Measurements from ENCODE around the gene DNAH17.

DNA sequence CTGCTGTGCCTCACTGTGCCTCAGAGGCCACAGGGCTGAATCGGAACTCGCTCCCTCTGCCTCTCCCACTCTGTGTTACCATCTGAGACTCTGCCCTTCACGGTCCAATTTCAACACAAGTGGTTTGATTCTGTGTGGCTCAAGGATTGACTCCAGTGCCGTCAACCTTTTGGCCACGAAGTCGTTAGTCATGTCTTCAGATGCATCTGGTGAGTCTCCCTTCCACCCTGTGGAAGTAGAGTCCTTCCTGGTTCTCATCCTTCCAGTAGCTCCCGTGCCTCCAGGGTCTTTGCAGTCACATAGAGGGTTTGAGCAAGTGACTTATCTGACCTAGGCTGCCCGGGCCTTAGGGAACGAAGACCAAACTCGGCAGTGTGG lies 147.6 kb downstream of the DNAH17 start:
- TF ChIP-seq, protein P1, sequence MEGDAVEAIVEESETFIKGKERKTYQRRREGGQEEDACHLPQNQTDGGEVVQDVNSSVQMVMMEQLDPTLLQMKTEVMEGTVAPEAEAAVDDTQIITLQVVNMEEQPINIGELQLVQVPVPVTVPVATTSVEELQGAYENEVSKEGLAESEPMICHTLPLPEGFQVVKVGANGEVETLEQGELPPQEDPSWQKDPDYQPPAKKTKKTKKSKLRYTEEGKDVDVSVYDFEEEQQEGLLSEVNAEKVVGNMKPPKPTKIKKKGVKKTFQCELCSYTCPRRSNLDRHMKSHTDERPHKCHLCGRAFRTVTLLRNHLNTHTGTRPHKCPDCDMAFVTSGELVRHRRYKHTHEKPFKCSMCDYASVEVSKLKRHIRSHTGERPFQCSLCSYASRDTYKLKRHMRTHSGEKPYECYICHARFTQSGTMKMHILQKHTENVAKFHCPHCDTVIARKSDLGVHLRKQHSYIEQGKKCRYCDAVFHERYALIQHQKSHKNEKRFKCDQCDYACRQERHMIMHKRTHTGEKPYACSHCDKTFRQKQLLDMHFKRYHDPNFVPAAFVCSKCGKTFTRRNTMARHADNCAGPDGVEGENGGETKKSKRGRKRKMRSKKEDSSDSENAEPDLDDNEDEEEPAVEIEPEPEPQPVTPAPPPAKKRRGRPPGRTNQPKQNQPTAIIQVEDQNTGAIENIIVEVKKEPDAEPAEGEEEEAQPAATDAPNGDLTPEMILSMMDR (IDR thresholded peaks at IDR 0.05 in 2 of 3, conservative IDR thresholded peaks at IDR 0.05 in 1 of 3; ENCODE audit: borderline replicate concordance in 1 of 3, insufficient read depth in 1 of 3, low read depth in 2 of 3, low read length in 2 of 3): no peak
- TF ChIP-seq EGR1 (IDR thresholded peaks at IDR 0.05; ENCODE audit: low read depth) (no peak), POLR2A (IDR thresholded peaks at IDR 0.05; ENCODE audit: borderline replicate concordance, extremely low read depth, insufficient read depth, insufficient read length) (no peak), FOSL1 (IDR thresholded peaks at IDR 0.05; ENCODE audit: low read depth) (no peak), JUND (IDR thresholded peaks at IDR 0.05) (no peak), SP1 (IDR thresholded peaks at IDR 0.05; ENCODE audit: low read depth) (no peak), EZH2 (IDR thresholded peaks at IDR 0.05) (no peak), SRF (IDR thresholded peaks at IDR 0.05; ENCODE audit: low read depth) (no peak)
- TF ChIP-seq, protein P2, sequence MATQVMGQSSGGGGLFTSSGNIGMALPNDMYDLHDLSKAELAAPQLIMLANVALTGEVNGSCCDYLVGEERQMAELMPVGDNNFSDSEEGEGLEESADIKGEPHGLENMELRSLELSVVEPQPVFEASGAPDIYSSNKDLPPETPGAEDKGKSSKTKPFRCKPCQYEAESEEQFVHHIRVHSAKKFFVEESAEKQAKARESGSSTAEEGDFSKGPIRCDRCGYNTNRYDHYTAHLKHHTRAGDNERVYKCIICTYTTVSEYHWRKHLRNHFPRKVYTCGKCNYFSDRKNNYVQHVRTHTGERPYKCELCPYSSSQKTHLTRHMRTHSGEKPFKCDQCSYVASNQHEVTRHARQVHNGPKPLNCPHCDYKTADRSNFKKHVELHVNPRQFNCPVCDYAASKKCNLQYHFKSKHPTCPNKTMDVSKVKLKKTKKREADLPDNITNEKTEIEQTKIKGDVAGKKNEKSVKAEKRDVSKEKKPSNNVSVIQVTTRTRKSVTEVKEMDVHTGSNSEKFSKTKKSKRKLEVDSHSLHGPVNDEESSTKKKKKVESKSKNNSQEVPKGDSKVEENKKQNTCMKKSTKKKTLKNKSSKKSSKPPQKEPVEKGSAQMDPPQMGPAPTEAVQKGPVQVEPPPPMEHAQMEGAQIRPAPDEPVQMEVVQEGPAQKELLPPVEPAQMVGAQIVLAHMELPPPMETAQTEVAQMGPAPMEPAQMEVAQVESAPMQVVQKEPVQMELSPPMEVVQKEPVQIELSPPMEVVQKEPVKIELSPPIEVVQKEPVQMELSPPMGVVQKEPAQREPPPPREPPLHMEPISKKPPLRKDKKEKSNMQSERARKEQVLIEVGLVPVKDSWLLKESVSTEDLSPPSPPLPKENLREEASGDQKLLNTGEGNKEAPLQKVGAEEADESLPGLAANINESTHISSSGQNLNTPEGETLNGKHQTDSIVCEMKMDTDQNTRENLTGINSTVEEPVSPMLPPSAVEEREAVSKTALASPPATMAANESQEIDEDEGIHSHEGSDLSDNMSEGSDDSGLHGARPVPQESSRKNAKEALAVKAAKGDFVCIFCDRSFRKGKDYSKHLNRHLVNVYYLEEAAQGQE (IDR thresholded peaks at IDR 0.05; ENCODE audit: low read depth): no peak
- TF ChIP-seq, protein P3, sequence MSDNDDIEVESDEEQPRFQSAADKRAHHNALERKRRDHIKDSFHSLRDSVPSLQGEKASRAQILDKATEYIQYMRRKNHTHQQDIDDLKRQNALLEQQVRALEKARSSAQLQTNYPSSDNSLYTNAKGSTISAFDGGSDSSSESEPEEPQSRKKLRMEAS (IDR thresholded peaks at IDR 0.05): no peak

Data from HCT116 (cell line).